Amniotic epithelial cell (primary cell): ENCODE results near the gene ALAS1.
A peak's percentile ranks its signal among the peaks of the same experiment; 100 is the strongest.

ENCODE experiments used
- DNase-seq: peaks from one replicate; pipeline ENCODE4 v3.0.0-alpha.2; 2010; ENCODE audit warnings: low read depth

Gene ALAS1

GRCh38 chr3:52221141-52221562 lies 23.2 kb downstream of the ALAS1 start:
- no peak for DNase-seq

DNA sequence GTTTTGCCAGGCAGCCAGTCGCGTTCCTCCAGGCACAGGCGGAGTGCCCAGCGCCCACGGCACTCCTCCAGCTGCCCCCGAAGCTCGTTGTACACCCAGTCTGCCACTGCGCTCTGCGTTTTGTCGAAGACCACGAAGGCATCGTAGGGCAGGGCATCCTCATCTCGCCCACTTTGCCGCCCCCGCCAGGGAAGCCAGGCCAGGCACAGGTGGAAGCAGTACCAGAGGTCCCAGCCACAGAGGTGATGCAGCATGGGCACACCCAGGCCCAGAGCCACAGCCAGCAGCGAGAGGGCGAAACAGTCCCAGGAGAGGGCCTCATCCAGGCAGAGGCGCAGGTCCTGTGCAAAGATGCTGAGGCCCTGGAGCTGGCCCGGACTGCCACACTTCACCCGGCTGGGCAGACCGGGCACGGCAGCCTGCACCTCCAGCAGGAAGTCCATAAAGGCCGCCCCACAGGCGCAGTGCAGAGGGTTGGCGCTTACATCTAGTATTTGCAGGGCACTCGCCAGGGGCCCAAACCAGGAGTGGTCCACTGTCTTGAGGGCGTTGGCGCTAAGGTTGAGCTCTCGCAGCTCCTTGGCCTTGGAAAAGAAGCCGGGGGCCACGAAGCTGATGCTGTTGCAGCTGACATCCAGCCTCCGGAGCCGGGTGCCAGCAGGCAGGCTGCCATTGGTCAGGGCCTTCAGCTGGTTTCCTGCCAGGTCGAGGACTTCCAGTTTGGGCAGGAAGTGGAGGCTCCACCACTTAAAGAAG lies 23.8 kb downstream of the ALAS1 start:
- DNase-seq: no peak

- no peak for DNase-seq
Measured at GRCh38 chr3:52222319-52223221, 24.6 kb downstream of the ALAS1 start.

- no peak for DNase-seq
Measured at GRCh38 chr3:52223449-52224408, 25.8 kb downstream of the ALAS1 start.

- DNase-seq: peak; percentile 57
Measured at GRCh38 chr3:52225452-52226228, 27.7 kb downstream of the ALAS1 start, which contains the start of gene TLR9. Gene TLR9 (minus strand): TSS chr3:52225645. CDS start chr3:52225529, 116 bp downstream.

DNA sequence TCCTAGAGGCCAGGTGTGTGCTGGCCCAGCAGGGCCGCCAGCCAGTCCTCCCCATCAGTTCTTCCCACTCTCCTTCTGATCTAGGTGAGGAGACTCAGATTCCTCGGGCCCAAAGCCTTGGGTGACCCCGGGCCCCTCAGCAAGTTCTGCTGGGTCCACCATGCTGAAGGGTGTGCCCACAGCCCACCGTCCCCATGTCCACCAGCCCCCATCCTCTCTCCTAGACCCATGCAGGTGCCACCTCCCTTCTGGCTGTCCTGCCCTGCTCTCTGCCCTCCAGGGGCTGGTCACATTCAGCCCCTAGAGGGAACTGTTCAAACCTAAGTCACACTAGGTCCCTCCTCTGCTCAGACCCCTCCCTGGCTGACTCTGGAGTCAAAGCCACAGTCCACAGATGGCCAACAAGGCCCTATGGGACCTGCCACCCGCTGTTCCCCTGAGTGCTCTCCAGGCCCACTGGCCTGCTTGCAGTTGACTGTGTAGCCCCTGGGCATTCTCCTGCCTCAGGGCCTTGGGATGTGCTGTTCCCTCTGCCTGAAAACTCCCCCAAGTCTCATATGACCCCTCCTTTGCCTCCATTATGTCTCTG lies 28.4 kb downstream of the ALAS1 start:
- DNase-seq: no peak

DNA sequence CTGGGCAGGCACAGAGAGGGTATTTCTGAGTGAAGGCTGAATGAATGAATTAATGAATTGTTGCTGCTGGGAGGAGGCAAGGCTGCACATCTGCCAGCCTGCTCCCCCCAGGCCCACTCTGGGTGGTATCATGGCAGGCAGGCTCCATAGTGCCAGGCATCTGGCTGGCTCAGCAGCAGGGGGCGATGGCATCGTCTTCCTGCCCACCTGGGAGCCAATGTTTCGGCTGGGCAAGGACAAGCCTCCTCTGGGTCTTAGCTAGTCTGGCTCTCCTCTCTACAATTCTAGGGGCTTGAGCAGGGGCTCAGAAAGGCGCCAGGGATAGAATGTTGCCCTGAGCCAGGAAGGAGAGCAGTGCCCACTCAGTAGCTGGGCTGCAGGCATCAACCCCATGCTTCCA lies 29.2 kb downstream of the ALAS1 start:
- no peak for DNase-seq

GRCh38 chr3:52227766-52228165 lies 29.8 kb downstream of the ALAS1 start:
- DNase-seq: no peak

- DNase-seq: no peak
Measured at GRCh38 chr3:52228266-52228665, 30.3 kb downstream of the ALAS1 start.

DNA sequence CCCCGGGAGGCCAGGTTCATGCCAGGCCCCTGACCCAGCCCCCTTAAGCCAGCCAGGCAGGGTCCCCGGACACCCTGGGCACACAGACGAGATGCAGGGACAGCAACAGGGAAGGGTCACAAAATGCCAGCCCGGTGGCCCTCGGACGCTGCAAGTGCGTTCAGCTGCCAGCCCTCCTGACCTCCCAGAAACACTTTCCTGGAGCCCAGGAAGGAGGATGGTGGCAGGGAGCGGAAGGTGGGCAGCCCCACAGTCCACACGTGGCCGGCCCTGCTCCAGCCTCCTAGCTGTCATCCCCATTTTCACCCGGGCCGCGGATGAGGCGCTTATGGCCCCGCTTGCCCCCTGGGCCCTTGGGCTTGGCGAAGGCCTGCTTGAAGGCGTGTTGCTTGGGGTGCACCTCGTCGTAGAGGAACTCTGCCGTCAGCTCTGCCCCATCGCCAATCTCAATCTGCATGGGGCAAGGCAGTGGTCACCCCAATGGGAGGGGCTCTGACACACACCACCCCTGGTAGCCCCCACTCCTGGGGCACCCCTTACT lies 30.9 kb downstream of the ALAS1 start:
- DNase-seq: no peak

DNA sequence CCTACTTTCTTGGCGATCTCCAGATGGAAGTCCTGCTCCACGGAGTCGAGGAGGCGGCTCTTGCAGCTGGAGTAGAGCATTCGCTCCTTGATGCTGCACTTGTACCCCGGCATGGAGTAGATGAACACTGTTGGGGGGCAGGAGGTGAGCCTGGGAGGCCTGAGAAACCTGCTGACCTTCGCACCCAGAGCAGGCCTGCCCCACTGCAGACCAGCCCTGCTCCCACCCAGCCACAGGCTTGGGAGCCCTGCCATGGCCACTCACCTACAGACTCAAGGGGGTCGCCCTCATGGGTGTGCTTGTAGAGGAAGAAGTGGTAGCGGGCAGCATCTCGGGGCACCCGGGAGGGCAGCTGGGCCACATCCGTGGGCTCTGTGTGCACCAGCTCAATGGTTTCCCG lies 31.7 kb downstream of the ALAS1 start:
- DNase-seq: no peak

DNA sequence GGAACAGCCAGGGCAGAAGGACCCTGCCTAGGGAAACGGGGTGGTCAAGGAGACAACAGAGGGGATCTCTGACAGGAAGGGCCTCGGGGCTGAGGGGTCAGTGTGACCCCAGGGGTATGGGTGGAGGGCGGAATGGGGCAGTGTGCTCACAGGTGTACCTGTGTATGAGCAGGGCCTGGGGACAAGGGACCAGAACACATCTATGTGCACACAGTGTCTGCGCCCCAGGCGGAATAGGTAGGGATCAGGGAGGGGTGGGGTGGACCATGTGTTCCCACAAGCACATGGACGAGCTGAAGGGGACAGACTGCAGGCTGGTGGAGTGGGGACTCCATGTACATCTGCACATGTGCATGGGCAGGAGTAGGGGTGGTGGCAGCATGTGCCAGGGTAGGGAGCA lies 32.5 kb downstream of the ALAS1 start:
- DNase-seq: no peak

- no peak for DNase-seq
Measured at GRCh38 chr3:52230889-52231499, 33.0 kb downstream of the ALAS1 start.

GRCh38 chr3:52231502-52232278 lies 33.7 kb downstream of the ALAS1 start:
- peak; percentile 24 for DNase-seq

GRCh38 chr3:52232279-52233107 lies 34.5 kb downstream of the ALAS1 start:
- no peak for DNase-seq

DNA sequence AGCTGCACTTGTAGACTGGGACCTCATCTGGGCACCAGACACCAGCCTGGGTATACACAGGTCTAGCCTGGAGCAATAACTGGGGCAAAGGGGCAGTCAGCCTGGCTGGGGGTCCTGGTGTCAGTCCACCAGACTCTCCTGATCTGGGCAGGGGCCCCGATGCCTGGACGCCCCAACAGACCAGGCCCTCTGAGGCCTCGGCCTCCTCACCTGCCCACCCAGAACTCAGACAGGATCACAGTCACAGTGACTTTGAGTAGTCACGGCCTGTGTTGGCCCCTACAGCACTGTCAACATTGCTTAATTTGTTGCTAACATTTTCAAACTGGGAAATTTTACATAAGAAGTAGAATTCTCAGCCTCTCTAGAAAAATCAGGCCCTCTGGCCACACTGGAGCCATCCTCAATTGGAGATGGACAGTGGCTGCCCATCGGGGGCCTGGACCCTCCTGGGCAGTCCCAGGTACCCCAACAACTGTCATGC lies 35.2 kb downstream of the ALAS1 start:
- DNase-seq: no peak

DNA sequence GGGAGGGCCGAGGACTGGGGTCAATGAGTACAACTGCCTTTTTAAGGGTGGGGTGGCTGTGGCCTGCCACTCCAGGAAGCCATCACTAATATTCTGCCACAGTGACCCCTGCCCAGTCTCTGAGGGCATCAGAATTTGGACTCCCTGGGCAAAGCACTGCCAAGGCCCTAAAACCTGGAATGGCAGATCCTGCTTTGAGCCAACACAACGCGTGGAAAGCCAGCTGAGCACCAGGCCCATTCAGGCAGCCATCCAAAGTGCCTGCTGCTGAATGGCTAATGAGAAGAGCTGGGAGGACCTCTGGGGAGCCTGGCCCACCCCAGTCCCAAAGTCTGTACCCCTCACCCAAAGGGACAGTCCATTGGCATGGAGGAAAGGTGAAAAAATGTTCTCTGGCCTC lies 36.0 kb downstream of the ALAS1 start:
- no peak for DNase-seq
